Measurements from ENCODE around the gene RCAN1. TPM values are rescaled to one million over a fixed set of nuclear protein-coding genes. Genes with fewer than 3 reads are reported as not detected.

The RCAN1 gene
- polyA plus RNA-seq, 3 donors, result 5.2 to 17.5 (median 15.1) TPM

GRCh38 chr21:34640858-34641257, 25.9 kb upstream of the RCAN1 start:
- DNase-seq, result no peak
- no peaks in the 10 kb centered on the region for H3K27me3 ChIP-seq (ENCODE audit: control insufficient read depth in 2 of 2, insufficient read depth in 2 of 2, low read length in 2 of 2)
- H3K27ac ChIP-seq (ENCODE audit: low read depth in 1 of 2, low read length in 2 of 2), result peak overlapping the region in 1 of 2 donors; percentile 54
- no peaks in the 10 kb centered on the region for H4K20me1 ChIP-seq (ENCODE audit: insufficient read depth, low read length)
- H2AFZ ChIP-seq (ENCODE audit: insufficient read depth, low read depth, low read length, poor library complexity, severe bottlenecking), result peak overlapping the region; percentile 39
- Mint-ChIP-seq H3K4me3 (peak overlapping the region; percentile 66 to 79), H3K36me3 (no peaks in the 10 kb centered on the region), H3K9me3 (peaks cover 0 to 4% (median 0%) of the 10 kb centered on the region in 7 donors), H3K27me3 (ENCODE audit: low read depth in 3 of 3) (peaks cover 0 to 5% (median 1%) of the 10 kb centered on the region in 3 donors), H3K4me1 (peaks cover 13% of the 10 kb centered on the region), H3K27ac (peak overlapping the region in 2 of 7 donors; percentile 45 to 78)
- H3K79me2 ChIP-seq (ENCODE audit: insufficient read depth, low read length), result no peaks in the 10 kb centered on the region
- H3K4me3 ChIP-seq (replicated peaks in 1 of 3; ENCODE audit: low read depth in 2 of 3, low read length in 3 of 3), result peak overlapping the region in 1 of 3 experiments; percentile 60
- H3K4me2 ChIP-seq (replicated peaks; ENCODE audit: extremely low read depth, low read length, poor library complexity, severe bottlenecking), result peak overlapping the region; percentile 64
- no peak overlapping the region for H3K9ac ChIP-seq (ENCODE audit: insufficient read depth, low read length, poor library complexity, severe bottlenecking)
- no CpG with 5 or more reads among the region's 4 CpGs for WGBS (ENCODE audit: insufficient coverage)
- intact Hi-C loops (cut with micrococcal nuclease), result no loop called here
- no peaks in the 10 kb centered on the region for H3K36me3 ChIP-seq (replicated peaks in 1 of 2; ENCODE audit: control insufficient read depth in 1 of 2, insufficient read depth in 2 of 2, low read length in 2 of 2)
- peaks cover 8 to 13% of the 10 kb centered on the region in 2 donors for H3K4me1 ChIP-seq (ENCODE audit: control insufficient read depth in 1 of 2, insufficient read depth in 2 of 2, low read length in 2 of 2)
- no peaks in the 10 kb centered on the region for H3K9me3 ChIP-seq (replicated peaks in 1 of 2; ENCODE audit: control insufficient read depth in 1 of 2, insufficient read depth in 1 of 2, low read length in 2 of 2)
- TF ChIP-seq CTCF (IDR thresholded peaks at IDR 0.05), result no peak

GRCh38 chr21:34639882-34640788, 25.2 kb upstream of the RCAN1 start:
- Histone ChIP-seq H3K36me3 (replicated peaks in 1 of 2; ENCODE audit: control insufficient read depth in 1 of 2, insufficient read depth in 2 of 2, low read length in 2 of 2) (no peaks in the 10 kb centered on the region), H3K4me1 (ENCODE audit: control insufficient read depth in 1 of 2, insufficient read depth in 2 of 2, low read length in 2 of 2) (peaks cover 8 to 13% of the 10 kb centered on the region in 2 donors), H3K4me2 (replicated peaks; ENCODE audit: extremely low read depth, low read length, poor library complexity, severe bottlenecking) (peak overlapping the region; percentile 64), H2AFZ (ENCODE audit: insufficient read depth, low read depth, low read length, poor library complexity, severe bottlenecking) (peak overlapping the region; percentile 39), H3K9ac (ENCODE audit: insufficient read depth, low read length, poor library complexity, severe bottlenecking) (no peak overlapping the region), H3K79me2 (ENCODE audit: insufficient read depth, low read length) (no peaks in the 10 kb centered on the region), H3K9me3 (replicated peaks in 1 of 2; ENCODE audit: control insufficient read depth in 1 of 2, insufficient read depth in 1 of 2, low read length in 2 of 2) (no peaks in the 10 kb centered on the region), H3K4me3 (replicated peaks in 1 of 3; ENCODE audit: low read depth in 2 of 3, low read length in 3 of 3) (peak overlapping the region; percentile 11 to 60 (median 33)), H3K27ac (ENCODE audit: low read depth in 1 of 2, low read length in 2 of 2) (peak overlapping the region in 1 of 2 donors; percentile 54), H3K27me3 (ENCODE audit: control insufficient read depth in 2 of 2, insufficient read depth in 2 of 2, low read length in 2 of 2) (no peaks in the 10 kb centered on the region), H4K20me1 (ENCODE audit: insufficient read depth, low read length) (no peaks in the 10 kb centered on the region)
- Mint-ChIP-seq H3K9me3 (peaks cover 0 to 2% (median 0%) of the 10 kb centered on the region in 7 donors), H3K4me3 (peak overlapping the region; percentile 66 to 79), H3K27me3 (ENCODE audit: low read depth in 3 of 3) (peaks cover 0 to 5% (median 1%) of the 10 kb centered on the region in 3 donors), H3K27ac (peak overlapping the region in 5 of 7 donors; percentile 16 to 64 (median 45)), H3K4me1 (peaks cover 13% of the 10 kb centered on the region), H3K36me3 (no peaks in the 10 kb centered on the region)
- DNase-seq, result peak in 1 of 3 donors; percentile 27
- no peak for TF ChIP-seq CTCF (IDR thresholded peaks at IDR 0.05)
- 40% methylated on average over 2 of the region's 9 CpGs for WGBS (ENCODE audit: insufficient coverage)
- intact Hi-C loops (cut with micrococcal nuclease), result no loop called here
